HepG2 (cell line): Measurements from ENCODE around the gene TMEM250. TPM values are rescaled to one million over a fixed set of nuclear protein-coding genes. Genes with fewer than 3 reads are reported as not detected.
A peak's percentile ranks its signal among the peaks of the same experiment; 100 is the strongest.

Experiments used
- BRD4 ChIP-seq: sonication (generic); formaldehyde crosslinking; IDR thresholded peaks from 2 replicates; pipeline ENCODE4 v1.4.0; 2020; ENCODE audit warnings: missing genetic modification reagents
- GATAD2A ChIP-seq: IDR thresholded peaks from 2 replicates; pipeline ENCODE4 v1.6.1; 2016
- GTF3A ChIP-seq: sonication (generic); formaldehyde crosslinking; conservative IDR thresholded peaks from 2 replicates; pipeline ENCODE4 v1.4.0; 2020; ENCODE audit warnings: mild to moderate bottlenecking, missing genetic modification reagents
- HNRNPUL1 ChIP-seq: fragments of 200-400 bp; formaldehyde crosslinking; IDR thresholded peaks from 2 replicates; pipeline ENCODE4 v1.6.1; 2017; ENCODE audit warnings: low read depth, mild to moderate bottlenecking, low read length, moderate library complexity
- MED1 ChIP-seq: sonication (generic); formaldehyde crosslinking; IDR thresholded peaks from 2 replicates; pipeline ENCODE4 v1.4.0; 2020; ENCODE audit warnings: missing genetic modification reagents
- MIER3 ChIP-seq: IDR thresholded peaks from 2 replicates; pipeline ENCODE4 v1.6.1; 2016; ENCODE audit warnings: missing compliant biosample characterization, borderline replicate concordance
- MIXL1 ChIP-seq: IDR thresholded peaks from 2 replicates; pipeline ENCODE4 v1.6.1; 2016
- NFKBIZ ChIP-seq: IDR thresholded peaks from 2 replicates; pipeline ENCODE4 v1.6.1; 2018; ENCODE audit warnings: missing genetic modification reagents, missing compliant biosample characterization
- RBAK ChIP-seq: sonication (generic); formaldehyde crosslinking; IDR thresholded peaks from 2 replicates; pipeline ENCODE4 v1.5.1; 2020; ENCODE audit warnings: mild to moderate bottlenecking, missing genetic modification reagents
- RFXAP ChIP-seq: sonication (generic); formaldehyde crosslinking; IDR thresholded peaks from 2 replicates; pipeline ENCODE4 v1.4.0; 2020; ENCODE audit warnings: missing genetic modification reagents, borderline replicate concordance
- SETDB1 ChIP-seq: sonication (generic); formaldehyde crosslinking; IDR thresholded peaks from 2 replicates; pipeline ENCODE4 v1.5.1; 2020; ENCODE audit warnings: missing genetic modification reagents, mild to moderate bottlenecking, borderline replicate concordance
- SRF ChIP-seq: IDR thresholded peaks from 2 replicates; pipeline ENCODE4 v1.6.1; 2011; ENCODE audit warnings: mild to moderate bottlenecking, low read depth, low read length, moderate library complexity
- ZFP41 ChIP-seq: sonication (generic); formaldehyde crosslinking; IDR thresholded peaks from 2 replicates; pipeline ENCODE4 v1.4.0; 2020; ENCODE audit warnings: mild to moderate bottlenecking, missing genetic modification reagents, borderline replicate concordance
- ZFP90 ChIP-seq: sonication (generic); formaldehyde crosslinking; IDR thresholded peaks from 2 replicates; pipeline ENCODE4 v1.8.0; 2022; ENCODE audit warnings: missing genetic modification reagents, mild to moderate bottlenecking, inconsistent platforms, borderline replicate concordance
- ZNF451 ChIP-seq: sonication (generic); formaldehyde crosslinking; IDR thresholded peaks from 2 replicates; pipeline ENCODE4 v1.5.0; 2020; ENCODE audit warnings: mild to moderate bottlenecking, missing genetic modification reagents
- ZNF629 ChIP-seq: sonication (generic); formaldehyde crosslinking; conservative IDR thresholded peaks from 2 replicates; pipeline ENCODE4 v1.5.0; 2020; ENCODE audit warnings: missing genetic modification reagents
- ZNF720 ChIP-seq: sonication (generic); formaldehyde crosslinking; IDR thresholded peaks from 2 replicates; pipeline ENCODE4 v1.4.0; 2020; ENCODE audit warnings: missing genetic modification reagents
- ZNF790 ChIP-seq: sonication (generic); formaldehyde crosslinking; IDR thresholded peaks from 2 replicates; pipeline ENCODE4 v1.8.0; 2022; ENCODE audit warnings: missing genetic modification reagents, mild to moderate bottlenecking, borderline replicate concordance
- ZSCAN30 ChIP-seq: sonication (generic); formaldehyde crosslinking; IDR thresholded peaks from 2 replicates; pipeline ENCODE4 v1.5.0; 2020; ENCODE audit warnings: mild to moderate bottlenecking, missing genetic modification reagents
- polyA plus RNA-seq, 8 experiments: library from polyadenylated mRNA; depleted of rRNA in 3 of 8; stranded (reverse) in 7 of 8; unstranded in 1 of 8; fragments of >200 nt; fragmentation: Illumina TruSeq in 4 of 8; extraction: Trizol in 4 of 8; gene quantifications; 2 replicates each; pipeline versions ENCODE4 v1.2.1 to v1.2.3, GENCODE V29; 2011 to 2016; ENCODE audit warnings: low read depth in 4 of 8, missing spikeins in 1 of 8, mixed read lengths in 1 of 8; ENCODE audit not compliant: insufficient read depth in 1 of 8
- total RNA-seq, 5 experiments: library from RNA; depleted of rRNA; stranded (reverse); fragments of >200 nt; fragmentation: Illumina TruSeq; extraction: Trizol; gene quantifications; 2 replicates each; pipeline ENCODE4 v1.2.3, GENCODE V29; 2016; ENCODE audit warnings: low read depth in 1 of 5
- TF ChIP-seq, protein P1 (sequence below): sonication (generic); formaldehyde crosslinking; conservative IDR thresholded peaks from 2 replicates; pipeline ENCODE4 v1.4.0; 2020; ENCODE audit warnings: missing genetic modification reagents
- TF ChIP-seq, protein P2 (sequence below): IDR thresholded peaks from 2 replicates; pipeline ENCODE4 v1.6.1; 2016
- TF ChIP-seq, protein P3 (sequence below): sonication (generic); formaldehyde crosslinking; IDR thresholded peaks from 2 replicates; pipeline ENCODE4 v1.5.1; 2020; ENCODE audit warnings: missing genetic modification reagents, mild to moderate bottlenecking, borderline replicate concordance
- TF ChIP-seq, protein P4 (sequence below): sonication (generic); formaldehyde crosslinking; IDR thresholded peaks from 2 replicates; pipeline ENCODE4 v1.4.0; 2020; ENCODE audit warnings: missing genetic modification reagents

TMEM250 gene
- total and polyA plus RNA-seq, 2 of the 13 experiments (the other 11 are each of a cell fraction or from before 2014, with no cell fraction given), result 5.5 to 13.9 TPM

DNA sequence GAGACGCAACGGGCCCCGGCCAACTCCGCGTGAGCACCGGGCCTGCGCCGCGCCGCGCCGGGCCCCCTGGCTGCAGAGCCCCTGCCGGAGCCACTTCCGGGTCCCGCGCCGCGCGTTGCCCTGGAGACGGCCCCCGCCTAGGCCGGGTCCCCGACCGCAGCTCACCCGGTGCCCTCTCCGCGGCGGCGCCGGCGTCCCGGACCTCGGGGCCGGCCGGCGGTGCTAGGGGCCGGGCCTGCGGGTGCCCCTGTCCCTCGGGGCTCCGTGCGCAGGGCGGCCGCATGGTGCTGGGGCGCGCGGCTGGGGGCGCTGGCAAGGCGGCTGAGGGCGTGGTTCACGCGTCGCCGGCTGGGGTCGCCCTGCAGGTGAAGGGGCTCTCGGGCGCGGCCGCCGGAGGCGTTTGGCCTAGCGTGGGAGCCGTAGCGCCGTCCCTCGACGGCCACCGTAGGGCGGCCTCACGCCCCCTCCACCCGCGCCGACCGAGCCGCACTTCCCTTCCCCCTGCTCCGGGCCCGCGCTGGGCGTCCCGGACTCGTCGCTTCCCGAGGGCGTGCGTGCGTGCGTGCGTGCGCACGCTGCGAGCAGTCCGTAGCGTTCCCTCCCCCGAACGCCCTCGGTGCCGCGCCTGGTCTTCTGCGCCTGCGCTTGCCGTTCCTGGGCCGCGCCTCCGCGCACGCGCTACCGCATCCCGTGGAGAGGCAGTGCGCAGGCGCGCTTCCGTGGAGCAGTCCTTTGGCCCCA lies at the start of gene TMEM250 (continued):
- TF ChIP-seq, protein P1, sequence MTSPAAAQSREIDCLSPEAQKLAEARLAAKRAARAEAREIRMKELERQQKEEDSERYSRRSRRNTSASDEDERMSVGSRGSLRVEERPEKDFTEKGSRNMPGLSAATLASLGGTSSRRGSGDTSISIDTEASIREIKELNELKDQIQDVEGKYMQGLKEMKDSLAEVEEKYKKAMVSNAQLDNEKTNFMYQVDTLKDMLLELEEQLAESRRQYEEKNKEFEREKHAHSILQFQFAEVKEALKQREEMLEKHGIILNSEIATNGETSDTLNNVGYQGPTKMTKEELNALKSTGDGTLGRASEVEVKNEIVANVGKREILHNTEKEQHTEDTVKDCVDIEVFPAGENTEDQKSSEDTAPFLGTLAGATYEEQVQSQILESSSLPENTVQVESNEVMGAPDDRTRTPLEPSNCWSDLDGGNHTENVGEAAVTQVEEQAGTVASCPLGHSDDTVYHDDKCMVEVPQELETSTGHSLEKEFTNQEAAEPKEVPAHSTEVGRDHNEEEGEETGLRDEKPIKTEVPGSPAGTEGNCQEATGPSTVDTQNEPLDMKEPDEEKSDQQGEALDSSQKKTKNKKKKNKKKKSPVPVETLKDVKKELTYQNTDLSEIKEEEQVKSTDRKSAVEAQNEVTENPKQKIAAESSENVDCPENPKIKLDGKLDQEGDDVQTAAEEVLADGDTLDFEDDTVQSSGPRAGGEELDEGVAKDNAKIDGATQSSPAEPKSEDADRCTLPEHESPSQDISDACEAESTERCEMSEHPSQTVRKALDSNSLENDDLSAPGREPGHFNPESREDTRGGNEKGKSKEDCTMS (CRISPR knock-in tag), result no peak
- no peak for TF ChIP-seq ZSCAN30 (CRISPR knock-in tag)
- TF ChIP-seq ZFP41 (CRISPR knock-in tag), result no peak
- TF ChIP-seq MIXL1, result peak; percentile 72
- TF ChIP-seq GATAD2A, result no peak
- peak; percentile 72 for TF ChIP-seq MED1
- no peak for TF ChIP-seq RBAK
- peak; percentile 75; the same call in 1 of the 2 replicates for TF ChIP-seq MIER3 (CRISPR knock-in tag)
- TF ChIP-seq ZNF790 (CRISPR knock-in tag), result peak; percentile 94
- peak; percentile 25; the same call in 1 of the 2 replicates for TF ChIP-seq RFXAP (CRISPR knock-in tag)
- TF ChIP-seq HNRNPUL1, result no peak
- TF ChIP-seq BRD4 (CRISPR knock-in tag), result no peak
- no peak for TF ChIP-seq SETDB1 (CRISPR knock-in tag)
- TF ChIP-seq SRF, result no peak
- TF ChIP-seq ZNF720, result no peak
- 0 out of 2 replicates have a peak, but pooled peaks have one; percentile 16 for TF ChIP-seq NFKBIZ
- TF ChIP-seq ZNF451 (CRISPR knock-in tag), result no peak; the same call in 1 of the 2 replicates
- TF ChIP-seq, protein P2, sequence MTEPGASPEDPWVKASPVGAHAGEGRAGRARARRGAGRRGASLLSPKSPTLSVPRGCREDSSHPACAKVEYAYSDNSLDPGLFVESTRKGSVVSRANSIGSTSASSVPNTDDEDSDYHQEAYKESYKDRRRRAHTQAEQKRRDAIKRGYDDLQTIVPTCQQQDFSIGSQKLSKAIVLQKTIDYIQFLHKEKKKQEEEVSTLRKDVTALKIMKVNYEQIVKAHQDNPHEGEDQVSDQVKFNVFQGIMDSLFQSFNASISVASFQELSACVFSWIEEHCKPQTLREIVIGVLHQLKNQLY (CRISPR knock-in tag), result peak; percentile 55; the same call in 1 of the 2 replicates
- TF ChIP-seq, protein P3, sequence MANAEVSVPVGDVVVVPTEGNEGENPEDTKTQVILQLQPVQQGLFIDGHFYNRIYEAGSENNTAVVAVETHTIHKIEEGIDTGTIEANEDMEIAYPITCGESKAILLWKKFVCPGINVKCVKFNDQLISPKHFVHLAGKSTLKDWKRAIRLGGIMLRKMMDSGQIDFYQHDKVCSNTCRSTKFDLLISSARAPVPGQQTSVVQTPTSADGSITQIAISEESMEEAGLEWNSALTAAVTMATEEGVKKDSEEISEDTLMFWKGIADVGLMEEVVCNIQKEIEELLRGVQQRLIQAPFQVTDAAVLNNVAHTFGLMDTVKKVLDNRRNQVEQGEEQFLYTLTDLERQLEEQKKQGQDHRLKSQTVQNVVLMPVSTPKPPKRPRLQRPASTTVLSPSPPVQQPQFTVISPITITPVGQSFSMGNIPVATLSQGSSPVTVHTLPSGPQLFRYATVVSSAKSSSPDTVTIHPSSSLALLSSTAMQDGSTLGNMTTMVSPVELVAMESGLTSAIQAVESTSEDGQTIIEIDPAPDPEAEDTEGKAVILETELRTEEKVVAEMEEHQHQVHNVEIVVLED (CRISPR knock-in tag), result peak; percentile 99
- no peak; the same call in 1 of the 2 replicates for TF ChIP-seq GTF3A (CRISPR knock-in tag)
- no peak for TF ChIP-seq ZNF629 (CRISPR knock-in tag)
- TF ChIP-seq, protein P4, sequence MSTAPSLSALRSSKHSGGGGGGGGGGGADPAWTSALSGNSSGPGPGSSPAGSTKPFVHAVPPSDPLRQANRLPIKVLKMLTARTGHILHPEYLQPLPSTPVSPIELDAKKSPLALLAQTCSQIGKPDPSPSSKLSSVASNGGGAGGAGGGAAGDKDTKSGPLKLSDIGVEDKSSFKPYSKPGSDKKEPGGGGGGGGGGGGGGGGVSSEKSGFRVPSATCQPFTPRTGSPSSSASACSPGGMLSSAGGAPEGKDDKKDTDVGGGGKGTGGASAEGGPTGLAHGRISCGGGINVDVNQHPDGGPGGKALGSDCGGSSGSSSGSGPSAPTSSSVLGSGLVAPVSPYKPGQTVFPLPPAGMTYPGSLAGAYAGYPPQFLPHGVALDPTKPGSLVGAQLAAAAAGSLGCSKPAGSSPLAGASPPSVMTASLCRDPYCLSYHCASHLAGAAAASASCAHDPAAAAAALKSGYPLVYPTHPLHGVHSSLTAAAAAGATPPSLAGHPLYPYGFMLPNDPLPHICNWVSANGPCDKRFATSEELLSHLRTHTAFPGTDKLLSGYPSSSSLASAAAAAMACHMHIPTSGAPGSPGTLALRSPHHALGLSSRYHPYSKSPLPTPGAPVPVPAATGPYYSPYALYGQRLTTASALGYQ, result no peak; the same call in 1 of the 2 replicates
- TF ChIP-seq ZFP90 (CRISPR knock-in tag), result 0 out of 2 replicates have a peak, but pooled peaks have one; percentile 33
